ENCODE measurements around the gene NUP160.
"Not testable (repeated sequence)": the region's sequence is repeated elsewhere in the genome, so short reads cannot be mapped to it uniquely, and the experiment has no call there.

The NUP160 gene

DNA sequence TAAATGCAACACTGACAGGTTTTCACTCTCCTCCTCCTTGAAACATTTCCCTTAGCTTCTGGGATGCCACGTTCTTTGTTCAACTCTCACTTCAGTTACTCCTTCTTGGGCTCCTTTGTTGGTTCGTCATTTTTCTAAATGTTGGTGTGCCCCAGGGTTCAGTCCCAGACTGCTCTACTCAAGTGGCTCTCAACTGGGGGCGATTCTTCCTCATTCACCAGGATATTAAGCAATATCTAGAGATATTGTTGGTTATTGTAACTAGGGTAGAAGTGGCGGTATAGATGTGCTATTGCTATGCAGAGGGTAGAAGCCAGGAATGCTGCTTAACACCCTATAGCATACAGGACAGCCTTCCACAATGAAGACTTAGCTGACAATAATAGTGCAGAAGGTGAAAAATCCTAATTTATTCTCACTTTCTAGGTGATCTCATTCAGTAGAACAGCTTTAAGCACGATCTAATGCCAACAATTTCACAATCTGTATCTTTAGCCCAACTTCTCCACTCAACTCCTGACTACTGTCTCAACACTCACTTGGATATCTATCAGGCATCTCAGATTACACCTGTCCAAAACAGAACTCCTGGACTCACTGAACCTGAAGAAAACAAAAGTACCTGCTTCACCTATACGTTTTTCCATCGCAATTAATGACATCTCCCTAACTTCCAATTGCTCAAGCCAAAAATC lies 4.6 kb downstream of the NUP160 start:
- Histone ChIP-seq H3K4me1 (ENCODE audit: control insufficient read depth, insufficient read depth, low read length) (peaks cover 8% of the 10 kb centered on the region), H3K27ac (ENCODE audit: low read depth, low read length) (no peak overlapping the region), H3K36me3 (ENCODE audit: control insufficient read depth, insufficient read depth, low read length) (peaks cover 85% of the 10 kb centered on the region), H3K9me3 (ENCODE audit: control insufficient read depth, insufficient read depth, low read length) (no peaks in the 10 kb centered on the region), H3K9ac (ENCODE audit: low read depth, low read length) (no peak overlapping the region), H3K4me3 (ENCODE audit: low read depth, low read length) (no peak overlapping the region), H3K27me3 (ENCODE audit: control insufficient read depth, insufficient read depth, low read length) (no peaks in the 10 kb centered on the region)

DNA sequence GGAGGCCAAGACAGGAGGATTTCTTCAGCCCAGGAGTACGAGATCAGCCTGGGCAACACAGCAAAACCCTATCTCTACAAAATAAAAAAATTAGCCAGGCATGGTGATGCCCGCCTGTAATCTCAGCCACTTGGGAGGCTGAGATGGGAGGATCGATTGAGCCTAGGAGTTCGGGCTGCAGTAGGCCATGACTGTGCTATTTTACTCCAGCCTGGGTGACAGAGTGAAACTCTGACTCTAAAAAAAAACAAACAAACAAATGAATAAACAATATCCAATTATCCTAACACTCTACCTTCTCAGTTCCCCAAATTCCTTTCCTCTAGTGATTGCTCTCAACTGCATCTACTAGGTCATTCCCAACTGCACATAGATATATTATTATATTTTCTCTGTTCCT lies 5.4 kb downstream of the NUP160 start:
- Histone ChIP-seq H3K36me3 (ENCODE audit: control insufficient read depth, insufficient read depth, low read length) (peaks cover 90% of the 10 kb centered on the region), H3K9ac (ENCODE audit: low read depth, low read length) (no peak overlapping the region), H3K9me3 (ENCODE audit: control insufficient read depth, insufficient read depth, low read length) (no peaks in the 10 kb centered on the region), H3K4me3 (ENCODE audit: low read depth, low read length) (no peak overlapping the region), H3K27ac (ENCODE audit: low read depth, low read length) (no peak overlapping the region), H3K27me3 (ENCODE audit: control insufficient read depth, insufficient read depth, low read length) (no peaks in the 10 kb centered on the region), H3K4me1 (ENCODE audit: control insufficient read depth, insufficient read depth, low read length) (peaks cover 8% of the 10 kb centered on the region)

DNA sequence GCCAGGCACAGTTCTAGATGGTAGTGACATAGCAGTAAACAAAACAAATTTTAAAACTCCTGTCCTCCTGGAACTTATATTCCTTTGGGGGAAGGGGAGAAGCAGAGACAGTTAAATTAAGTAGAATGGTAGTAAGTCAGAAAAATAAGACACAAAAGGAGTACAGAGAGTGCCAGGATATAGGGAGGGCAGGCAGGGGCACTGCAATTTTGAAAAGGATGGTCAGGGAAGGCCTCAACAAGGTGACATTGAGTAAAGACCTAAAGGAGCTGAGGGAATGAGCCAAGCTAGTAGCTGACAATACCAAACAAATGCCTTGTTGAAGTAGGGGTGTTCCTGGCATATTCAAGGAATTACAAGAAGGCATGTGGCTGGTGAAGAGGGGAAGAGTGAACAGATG lies 10.2 kb downstream of the NUP160 start:
- H3K9me3 ChIP-seq (ENCODE audit: control insufficient read depth, insufficient read depth, low read length): no peaks in the 10 kb centered on the region
- peaks cover 98% of the 10 kb centered on the region for H3K36me3 ChIP-seq (ENCODE audit: control insufficient read depth, insufficient read depth, low read length)

DNA sequence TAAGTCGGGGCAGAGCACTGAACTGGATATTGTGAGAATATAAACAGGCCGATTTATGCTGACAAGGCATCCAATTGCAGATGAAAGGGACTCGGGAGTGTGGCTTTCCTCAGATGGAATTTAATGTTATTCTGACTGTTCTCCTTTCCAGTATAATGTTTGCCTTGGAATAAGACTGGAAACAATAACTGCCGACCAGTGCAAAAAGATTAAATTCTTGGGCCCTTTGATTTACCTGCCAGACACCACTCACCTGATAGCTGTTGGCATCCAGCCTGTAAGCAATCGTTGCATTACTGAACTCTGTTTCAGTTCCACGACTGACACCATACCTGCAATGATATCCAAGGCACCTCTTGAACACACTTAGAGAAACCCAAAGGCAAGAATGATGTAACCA lies 10.9 kb downstream of the NUP160 start:
- H3K4me1 ChIP-seq (ENCODE audit: control insufficient read depth, insufficient read depth, low read length): no peaks in the 10 kb centered on the region
- H3K9ac ChIP-seq (ENCODE audit: low read depth, low read length): no peak overlapping the region
- no peaks in the 10 kb centered on the region for H3K9me3 ChIP-seq (ENCODE audit: control insufficient read depth, insufficient read depth, low read length)
- no peak overlapping the region for H3K4me3 ChIP-seq (ENCODE audit: low read depth, low read length)
- no peak overlapping the region for H3K27ac ChIP-seq (ENCODE audit: low read depth, low read length)
- H3K36me3 ChIP-seq (ENCODE audit: control insufficient read depth, insufficient read depth, low read length): peaks cover 98% of the 10 kb centered on the region
- H3K27me3 ChIP-seq (ENCODE audit: control insufficient read depth, insufficient read depth, low read length): no peaks in the 10 kb centered on the region

More for the DNA sequence above, 10.2 kb downstream of the NUP160 start:
- Histone ChIP-seq H3K4me1 (ENCODE audit: control insufficient read depth, insufficient read depth, low read length) (no peaks in the 10 kb centered on the region), H3K27me3 (ENCODE audit: control insufficient read depth, insufficient read depth, low read length) (no peaks in the 10 kb centered on the region), H3K27ac (ENCODE audit: low read depth, low read length) (no peak overlapping the region), H3K4me3 (ENCODE audit: low read depth, low read length) (no peak overlapping the region), H3K9ac (ENCODE audit: low read depth, low read length) (no peak overlapping the region)

DNA sequence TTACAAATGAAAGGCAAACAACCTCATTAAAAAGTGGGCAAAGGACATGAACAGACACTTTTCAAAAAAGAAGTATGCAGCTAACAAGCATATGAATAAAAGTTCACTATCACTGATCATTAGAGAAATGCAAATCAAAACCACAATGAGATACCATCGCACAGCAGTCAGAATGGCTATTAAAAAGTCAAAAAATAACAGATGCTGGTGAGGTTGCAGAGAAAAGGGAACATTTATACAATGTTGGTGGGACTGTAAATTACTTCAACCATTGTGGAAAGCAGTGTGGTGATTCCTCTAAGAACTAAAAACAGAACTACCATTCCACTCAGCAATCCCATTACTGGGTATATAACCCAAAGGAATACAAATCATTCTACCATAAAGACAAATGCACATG lies 18.1 kb downstream of the NUP160 start:
- H3K36me3 ChIP-seq (ENCODE audit: control insufficient read depth, insufficient read depth, low read length): peaks cover 80% of the 10 kb centered on the region
- H3K27ac ChIP-seq (ENCODE audit: low read depth, low read length); H3K9me3 ChIP-seq (ENCODE audit: control insufficient read depth, insufficient read depth, low read length); H3K4me1 ChIP-seq (ENCODE audit: control insufficient read depth, insufficient read depth, low read length); H3K9ac ChIP-seq (ENCODE audit: low read depth, low read length); H3K4me3 ChIP-seq (ENCODE audit: low read depth, low read length); H3K27me3 ChIP-seq (ENCODE audit: control insufficient read depth, insufficient read depth, low read length): not testable (repeated sequence)

DNA sequence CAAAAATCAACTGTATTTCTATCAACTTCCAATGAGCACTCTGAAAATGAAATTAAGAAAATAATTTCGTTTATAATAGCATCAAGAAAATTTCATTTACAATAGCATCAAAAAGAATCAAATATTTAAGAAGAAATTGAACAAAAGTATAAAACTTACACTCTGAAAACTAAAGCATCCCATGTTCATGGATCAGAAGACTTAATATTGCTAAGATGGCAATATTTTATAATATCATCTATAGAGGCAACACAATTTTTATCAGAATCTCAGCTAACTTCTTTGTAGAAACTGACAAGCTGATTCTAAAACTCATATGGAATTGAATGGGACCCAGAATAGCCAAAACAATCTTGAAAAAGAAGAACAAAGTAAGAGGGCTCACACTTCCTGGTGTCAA lies 19.9 kb downstream of the NUP160 start:
- H3K27ac ChIP-seq (ENCODE audit: low read depth, low read length): no peak overlapping the region
- no peak overlapping the region for H3K9ac ChIP-seq (ENCODE audit: low read depth, low read length)
- no peak overlapping the region for H3K4me3 ChIP-seq (ENCODE audit: low read depth, low read length)
- H3K36me3 ChIP-seq (ENCODE audit: control insufficient read depth, insufficient read depth, low read length): peaks cover 74% of the 10 kb centered on the region
- no peaks in the 10 kb centered on the region for H3K4me1 ChIP-seq (ENCODE audit: control insufficient read depth, insufficient read depth, low read length)
- H3K9me3 ChIP-seq (ENCODE audit: control insufficient read depth, insufficient read depth, low read length): no peaks in the 10 kb centered on the region
- H3K27me3 ChIP-seq (ENCODE audit: control insufficient read depth, insufficient read depth, low read length): no peaks in the 10 kb centered on the region

DNA sequence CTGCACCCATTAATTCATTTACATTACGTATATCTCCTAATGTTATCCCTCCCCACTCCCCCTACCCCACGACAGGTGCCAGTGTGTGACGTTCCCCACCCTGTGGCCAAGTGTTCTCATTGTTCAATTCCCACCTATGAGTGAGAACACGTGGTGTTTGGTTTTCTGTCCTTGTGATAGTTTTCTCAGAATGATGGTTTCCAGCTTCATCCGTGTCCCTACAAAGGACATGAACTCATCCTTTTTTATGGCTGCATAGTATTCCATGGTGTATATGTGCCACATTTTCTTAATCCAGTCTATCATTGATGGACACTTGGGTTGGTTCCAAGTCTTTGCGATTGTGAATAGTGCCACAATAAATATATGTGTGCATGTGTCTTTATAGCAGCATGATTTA lies 25.5 kb downstream of the NUP160 start:
- H3K9ac ChIP-seq (ENCODE audit: low read depth, low read length); H3K4me1 ChIP-seq (ENCODE audit: control insufficient read depth, insufficient read depth, low read length); H3K27me3 ChIP-seq (ENCODE audit: control insufficient read depth, insufficient read depth, low read length); H3K4me3 ChIP-seq (ENCODE audit: low read depth, low read length); H3K9me3 ChIP-seq (ENCODE audit: control insufficient read depth, insufficient read depth, low read length); H3K27ac ChIP-seq (ENCODE audit: low read depth, low read length): not testable (repeated sequence)
- H3K36me3 ChIP-seq (ENCODE audit: control insufficient read depth, insufficient read depth, low read length): peaks cover 81% of the 10 kb centered on the region

DNA sequence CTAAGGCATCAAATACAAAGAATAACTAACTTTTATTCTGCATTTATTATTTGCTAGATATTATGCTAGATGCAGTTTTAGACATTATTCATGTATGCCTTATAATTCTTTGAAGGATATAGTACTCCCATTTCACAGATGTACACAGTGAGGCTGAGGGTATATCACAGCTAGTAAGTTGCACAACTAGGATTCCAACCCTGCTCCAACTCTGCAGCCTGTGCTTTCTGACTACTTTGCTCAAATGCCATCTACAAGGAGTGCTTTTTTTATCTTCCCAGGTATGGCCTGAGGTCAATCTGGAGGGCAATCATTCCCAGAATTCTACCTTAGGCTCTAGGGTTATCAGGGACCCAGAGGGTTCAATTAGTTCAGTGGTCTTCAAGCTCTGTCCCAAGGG lies 28.4 kb downstream of the NUP160 start:
- Histone ChIP-seq H3K4me3 (ENCODE audit: low read depth, low read length) (no peak overlapping the region), H3K4me1 (ENCODE audit: control insufficient read depth, insufficient read depth, low read length) (no peaks in the 10 kb centered on the region), H3K9me3 (ENCODE audit: control insufficient read depth, insufficient read depth, low read length) (no peaks in the 10 kb centered on the region), H3K36me3 (ENCODE audit: control insufficient read depth, insufficient read depth, low read length) (peaks cover 90% of the 10 kb centered on the region), H3K27me3 (ENCODE audit: control insufficient read depth, insufficient read depth, low read length) (no peaks in the 10 kb centered on the region), H3K9ac (ENCODE audit: low read depth, low read length) (no peak overlapping the region), H3K27ac (ENCODE audit: low read depth, low read length) (no peak overlapping the region)

DNA sequence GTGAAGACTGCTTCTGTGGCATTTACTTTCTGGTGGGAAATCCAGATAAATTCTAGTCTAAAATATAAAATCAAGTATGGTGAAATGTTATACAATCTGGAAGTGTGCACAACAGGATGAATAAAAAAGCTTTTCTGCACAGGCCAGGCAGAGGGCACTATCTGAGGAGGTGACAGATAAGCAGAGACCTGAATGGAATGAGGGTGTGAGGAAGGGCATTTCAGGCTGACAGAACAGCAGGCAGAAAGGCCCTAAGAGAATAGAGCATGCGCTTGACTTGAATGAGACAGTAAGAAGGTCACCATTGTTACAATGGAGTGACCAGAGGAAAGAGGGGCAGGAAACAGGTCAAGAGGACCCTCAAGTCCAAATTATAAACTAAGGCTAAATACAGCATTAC lies 47.4 kb downstream of the NUP160 start:
- H3K4me3 ChIP-seq (ENCODE audit: low read depth, low read length): no peak overlapping the region
- no peak overlapping the region for H3K9ac ChIP-seq (ENCODE audit: low read depth, low read length)
- peaks cover 92% of the 10 kb centered on the region for H3K36me3 ChIP-seq (ENCODE audit: control insufficient read depth, insufficient read depth, low read length)
- H3K27me3 ChIP-seq (ENCODE audit: control insufficient read depth, insufficient read depth, low read length): no peaks in the 10 kb centered on the region
- H3K9me3 ChIP-seq (ENCODE audit: control insufficient read depth, insufficient read depth, low read length): no peaks in the 10 kb centered on the region
- no peak overlapping the region for H3K27ac ChIP-seq (ENCODE audit: low read depth, low read length)
- no peaks in the 10 kb centered on the region for H3K4me1 ChIP-seq (ENCODE audit: control insufficient read depth, insufficient read depth, low read length)

DNA sequence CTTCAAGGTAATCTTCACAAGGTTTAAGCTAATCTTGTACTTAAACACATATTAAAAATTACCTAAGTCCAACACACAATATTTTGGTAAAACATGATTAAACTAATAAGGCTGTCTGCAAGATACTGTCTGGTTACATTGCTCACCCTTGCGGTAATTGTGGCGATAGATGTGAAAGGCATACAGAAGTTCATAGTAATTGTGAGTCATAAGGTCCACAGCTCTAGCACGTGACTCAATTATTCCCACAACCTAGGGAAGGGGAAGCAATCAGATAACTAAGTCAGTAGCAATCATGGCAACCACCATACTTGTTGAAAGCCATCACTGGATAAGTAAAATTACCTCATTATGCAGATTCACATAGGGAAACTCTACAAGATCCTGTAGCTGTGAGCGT lies 50.5 kb downstream of the NUP160 start:
- Histone ChIP-seq H3K4me3 (ENCODE audit: low read depth, low read length) (no peak overlapping the region), H3K36me3 (ENCODE audit: control insufficient read depth, insufficient read depth, low read length) (peaks cover 97% of the 10 kb centered on the region), H3K9me3 (ENCODE audit: control insufficient read depth, insufficient read depth, low read length) (no peaks in the 10 kb centered on the region), H3K27me3 (ENCODE audit: control insufficient read depth, insufficient read depth, low read length) (no peaks in the 10 kb centered on the region), H3K27ac (ENCODE audit: low read depth, low read length) (no peak overlapping the region), H3K9ac (ENCODE audit: low read depth, low read length) (no peak overlapping the region), H3K4me1 (ENCODE audit: control insufficient read depth, insufficient read depth, low read length) (no peaks in the 10 kb centered on the region)

DNA sequence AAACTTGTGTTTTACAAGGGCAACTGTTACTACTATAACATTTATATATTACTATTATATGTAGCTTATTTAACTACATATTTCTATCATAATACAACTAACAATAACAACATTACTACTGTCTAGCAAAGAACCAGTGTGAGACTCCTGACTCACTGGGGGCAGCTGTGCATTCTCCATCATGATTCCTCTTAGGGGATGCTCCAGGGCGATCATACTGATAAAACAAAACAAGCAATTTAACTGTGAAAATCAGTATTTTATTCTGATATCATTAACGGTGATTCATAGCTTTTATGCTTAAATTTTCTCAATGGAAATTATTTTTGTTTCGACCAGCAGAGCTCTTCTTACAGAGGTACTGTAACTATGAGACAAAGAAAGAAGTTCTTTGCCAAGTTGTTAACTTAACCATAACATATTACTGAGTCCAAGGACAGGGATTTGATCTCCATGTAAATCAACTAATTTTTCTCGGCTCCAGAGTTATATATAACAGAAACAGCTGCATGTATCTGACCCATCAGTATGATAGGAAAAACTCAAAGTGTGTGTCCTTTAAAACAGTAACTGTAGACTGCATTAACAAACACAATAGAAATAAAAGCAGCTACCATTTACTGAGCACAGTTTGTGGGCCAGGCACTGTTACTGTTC lies 56.2 kb downstream of the NUP160 start:
- no peaks in the 10 kb centered on the region for H3K4me1 ChIP-seq (ENCODE audit: control insufficient read depth, insufficient read depth, low read length)
- H3K9ac ChIP-seq (ENCODE audit: low read depth, low read length): no peak overlapping the region
- no peaks in the 10 kb centered on the region for H3K9me3 ChIP-seq (ENCODE audit: control insufficient read depth, insufficient read depth, low read length)
- H3K4me3 ChIP-seq (ENCODE audit: low read depth, low read length): no peak overlapping the region
- no peak overlapping the region for H3K27ac ChIP-seq (ENCODE audit: low read depth, low read length)
- peaks cover 91% of the 10 kb centered on the region for H3K36me3 ChIP-seq (ENCODE audit: control insufficient read depth, insufficient read depth, low read length)
- H3K27me3 ChIP-seq (ENCODE audit: control insufficient read depth, insufficient read depth, low read length): no peaks in the 10 kb centered on the region
